ENCODE measurements around the gene FBXL7.

- TF ChIP-seq CTCF (IDR thresholded peaks at IDR 0.05; ENCODE audit: low read depth, low read length, missing input control) (no peak), ZBTB33 (IDR thresholded peaks at IDR 0.05) (no peak), RAD21 (IDR thresholded peaks at IDR 0.05) (no peak), SP1 (IDR thresholded peaks at IDR 0.05) (no peak), TAF1 (conservative IDR thresholded peaks at IDR 0.05) (no peak), ATF3 (IDR thresholded peaks at IDR 0.05) (no peak), REST (IDR thresholded peaks at IDR 0.05) (no peak), NR2F2 (IDR thresholded peaks at IDR 0.05) (no peak), JUND (IDR thresholded peaks at IDR 0.05) (no peak)
These were observed 207.7 kb downstream of the FBXL7 start for GRCh38 chr5:15707631-15708030.

Data from liver (tissue), 3 donors.